Heart left ventricle (tissue), 13 donors: Measurements from ENCODE around the gene KCNQ1.

ENCODE experiments used
- CTCF ChIP-seq, 12 donors: fragments of 200-600 bp; sonication (generic) in 4 of 12; IDR thresholded peaks; one replicate each; pipeline versions ENCODE4 v1.5.0 to v1.8.0; 2018 to 2022; ENCODE audit warnings: antibody characterized with exemption in 12 of 12, mild to moderate bottlenecking in 5 of 12
- POLR2A ChIP-seq, 2 donors: fragments of 450-650 bp; IDR thresholded peaks; one replicate each; pipeline ENCODE4 v1.6.1; 2017; ENCODE audit warnings: antibody characterized with exemption in 2 of 2, mild to moderate bottlenecking in 2 of 2, moderate library complexity in 2 of 2
- donor health status: ischemic (EF 13 %, LVEDD 7.1; RV severe dilation, severe dysfunction).
- donor health status: DM: no; HTN: yes; CAD: no.
- donor health status: DM: no; HTN: no; CAD: no.
- donor health status: ischemic (EF 25% LVEDD 6.9; RV normal size, moderate dysfunction).
- donor health status: ischemic (EF 25% LVEDD 5.7; RV mildly dilated, moderate dysfunction).
- donor health status: ischemic (EF 35%, LVEDD 5.7; RV mildly dilated, moderate dysfunction).
- donor health status: nonischemic (EF 11% LVEDD 7.7; RV severe dilation, severe dysfunction).
- donor health status: DM: yes; HTN: yes; CAD: no.
- donor health status: PGD.
- donor health status: ischemic (EF 29% LVEDD 5.4; RV normal size, mild dysfunction).
- donor health status: nonischemic (EF 23%, LVEDD 6.1; RV moderate dilation, normal function).

GRCh38 chr11:2837651-2838050 is 392.8 kb downstream of the KCNQ1 start:
- TF ChIP-seq POLR2A (IDR thresholded peaks at IDR 0.05) (no peak), CTCF (IDR thresholded peaks at IDR 0.05) (no peak)
